ENCODE results near the gene ZBTB21.

ZBTB21 gene

GRCh38 chr21:42043201-42043895 is 33.2 kb upstream of the ZBTB21 start:
- TF ChIP-seq CTCF (IDR thresholded peaks at IDR 0.05), result no peak

- no peak for TF ChIP-seq CTCF (IDR thresholded peaks at IDR 0.05)
Measured at GRCh38 chr21:42042651-42043050, 32.5 kb upstream of the ZBTB21 start.

- TF ChIP-seq CTCF (IDR thresholded peaks at IDR 0.05), result no peak
Measured at GRCh38 chr21:42041711-42042110, 31.6 kb upstream of the ZBTB21 start.

GRCh38 chr21:42041246-42041645 is 31.1 kb upstream of the ZBTB21 start:
- no peak for TF ChIP-seq CTCF (IDR thresholded peaks at IDR 0.05)

- no peak for TF ChIP-seq CTCF (IDR thresholded peaks at IDR 0.05)
Measured at GRCh38 chr21:42040411-42041180, 30.4 kb upstream of the ZBTB21 start.

GRCh38 chr21:42039911-42040351 is 29.8 kb upstream of the ZBTB21 start:
- no peak for TF ChIP-seq CTCF (IDR thresholded peaks at IDR 0.05)

- no peak for TF ChIP-seq CTCF (IDR thresholded peaks at IDR 0.05)
Measured at GRCh38 chr21:42039470-42039901, 29.3 kb upstream of the ZBTB21 start.
